ENCODE results near the gene PPP2R5C. TPM values are rescaled to one million over a fixed set of nuclear protein-coding genes. Genes with fewer than 3 reads are reported as not detected.

The PPP2R5C gene
- total RNA-seq, 1 donor from 2014 or later: 227 TPM

DNA sequence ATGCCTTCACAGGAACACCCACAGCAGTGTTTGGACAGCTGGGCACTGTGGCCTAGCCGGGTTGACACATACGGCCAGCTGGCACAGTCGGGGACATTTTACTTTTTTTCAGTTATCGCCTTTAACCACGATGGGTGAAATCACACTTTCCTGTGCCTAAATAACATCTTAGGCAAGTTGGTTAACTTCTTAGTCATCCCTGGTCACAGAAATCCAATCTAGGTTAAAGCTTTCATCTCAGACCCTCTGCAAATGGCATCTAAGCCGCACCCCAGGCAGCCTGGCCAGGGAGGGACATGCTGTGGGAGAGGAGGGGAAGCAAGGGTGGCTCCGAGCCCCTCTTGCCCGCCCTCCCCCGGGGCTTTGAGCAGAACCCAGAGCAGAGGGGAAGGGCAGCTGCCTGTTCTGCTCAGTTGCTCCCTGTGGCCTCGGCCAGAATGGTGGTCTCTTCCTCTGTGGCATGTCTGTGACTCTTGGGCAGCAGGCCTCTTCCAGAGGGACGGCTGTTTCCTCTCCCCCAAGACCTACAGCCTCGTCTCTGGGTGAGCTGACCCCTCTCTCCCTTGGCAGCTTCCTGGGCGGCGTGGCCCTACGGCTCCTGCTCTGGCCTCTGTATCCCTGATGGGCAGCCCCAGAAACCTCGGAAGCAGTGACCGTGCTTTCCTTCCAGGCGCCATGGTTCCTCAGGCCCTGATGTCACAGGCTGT, 117.5 kb downstream of the PPP2R5C start:
- Mint-ChIP-seq H3K4me1 (peaks cover 63% of the 10 kb centered on the region), H3K9me3 (no peaks in the 10 kb centered on the region), H3K27me3 (no peaks in the 10 kb centered on the region), H3K4me3 (peak overlapping the region; percentile 38), H3K27ac (peak overlapping the region; percentile 76), H3K36me3 (ENCODE audit: low read depth) (peaks cover 45% of the 10 kb centered on the region)
- TF ChIP-seq CTCF (IDR thresholded peaks at IDR 0.05): no peak
- ChIA-PET CTCF (interaction anchor here (0.7 kb wide), 1 partner anchor 108 kb away, joined by 5 read pairs; no protein-coding TSS in a partner anchor), POLR2A (interaction anchor here (0.7 to 1.1 kb wide), 4 partner anchors 29 to 69 kb away, joined by 3 to 5 read pairs (median 3); no protein-coding TSS in a partner anchor)
- DNase-seq (no peak), ATAC-seq (ENCODE audit: low read depth) (no peak)
- intact Hi-C loops (cut with micrococcal nuclease): loop anchor here (5.0 to 10.0 kb wide), 2 partner anchors 157 to 174 kb away; no protein-coding TSS in a partner anchor

DNA sequence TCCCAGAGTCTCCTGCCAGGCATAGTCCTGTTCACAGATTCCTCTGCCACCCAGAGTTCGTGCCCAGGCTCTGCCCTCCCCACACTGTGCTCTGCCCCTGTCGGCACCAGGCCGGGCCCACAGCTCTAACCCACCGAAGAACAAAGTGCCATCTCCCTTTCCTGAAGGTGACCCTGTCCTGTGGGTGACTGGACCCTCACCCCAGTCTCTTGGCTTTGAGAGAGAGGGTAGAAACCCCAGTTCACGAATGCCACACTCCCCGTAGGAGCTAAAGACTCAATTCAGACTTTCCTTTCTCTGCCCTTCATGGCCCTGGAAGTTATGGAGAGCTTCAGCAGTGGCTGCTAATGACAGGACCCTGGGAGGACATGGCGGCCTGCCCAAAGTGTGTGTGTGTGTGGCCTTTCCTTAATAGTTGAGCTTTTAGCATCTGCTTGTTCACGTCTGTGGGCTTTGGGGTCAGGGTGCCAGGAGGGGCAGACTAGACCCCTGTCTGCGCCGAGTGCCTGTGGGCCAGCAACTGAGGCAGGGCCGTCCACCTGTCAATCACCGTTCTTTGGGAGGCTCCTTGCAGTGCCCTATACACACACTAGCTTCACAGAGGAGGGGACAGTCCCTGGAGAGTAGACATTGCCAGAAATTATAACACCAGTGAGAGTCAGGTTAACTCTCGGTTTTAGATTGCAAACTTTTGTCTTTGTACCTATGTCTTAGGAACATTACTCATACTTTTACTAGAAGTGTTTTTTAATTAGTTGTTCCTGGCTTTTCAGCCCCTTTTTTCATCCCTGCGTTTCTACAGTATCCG, 118.2 kb downstream of the PPP2R5C start:
- no peak for DNase-seq
- no peaks in the 10 kb centered on the region for H3K9me3 Mint-ChIP-seq
- no peaks in the 10 kb centered on the region for H3K27me3 Mint-ChIP-seq
- intact Hi-C loops (cut with micrococcal nuclease): loop anchor here (5.0 to 10.0 kb wide), 2 partner anchors 157 to 175 kb away; no protein-coding TSS in a partner anchor
- ChIA-PET POLR2A (interaction anchor here (0.7 to 1.1 kb wide), 3 partner anchors 35 to 68 kb away, joined by 3 to 5 read pairs (median 3); no protein-coding TSS in a partner anchor), CTCF (interaction anchor here (0.8 to 1.4 kb wide), 2 partner anchors 35 to 109 kb away, joined by 4 read pairs; no protein-coding TSS in a partner anchor)
- ATAC-seq (ENCODE audit: low read depth): no peak
- no peak overlapping the region for H3K4me3 Mint-ChIP-seq
- TF ChIP-seq CTCF (IDR thresholded peaks at IDR 0.05): no peak
- H3K4me1 Mint-ChIP-seq: peaks cover 56% of the 10 kb centered on the region
- H3K27ac Mint-ChIP-seq: peak overlapping the region; percentile 76
- peaks cover 52% of the 10 kb centered on the region for H3K36me3 Mint-ChIP-seq (ENCODE audit: low read depth)

DNA sequence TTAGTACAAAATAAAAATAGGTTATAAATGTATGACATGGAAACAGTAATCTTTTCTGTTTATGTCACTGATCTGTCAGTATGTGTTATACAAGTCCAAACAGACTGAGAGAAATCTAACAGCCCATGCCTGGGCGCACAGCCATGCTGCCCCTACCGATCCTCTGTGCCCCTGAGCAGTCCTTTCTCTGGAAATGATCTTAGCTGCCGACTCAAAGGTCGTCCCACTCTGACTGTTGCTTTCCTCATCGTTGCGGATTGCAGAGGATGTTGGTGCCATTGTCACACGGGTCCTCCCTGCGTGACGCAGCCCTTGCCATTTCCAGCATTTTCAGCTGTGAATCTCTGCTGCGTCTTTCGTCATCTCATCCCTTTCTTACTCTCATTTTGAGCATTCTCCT, 119.9 kb downstream of the PPP2R5C start:
- ATAC-seq (ENCODE audit: low read depth) (no peak), DNase-seq (no peak)
- Mint-ChIP-seq H3K27me3 (no peaks in the 10 kb centered on the region), H3K9me3 (no peaks in the 10 kb centered on the region), H3K27ac (peak overlapping the region; percentile 20), H3K36me3 (ENCODE audit: low read depth) (peaks cover 62% of the 10 kb centered on the region), H3K4me3 (no peak overlapping the region), H3K4me1 (peaks cover 39% of the 10 kb centered on the region)
- no peak for TF ChIP-seq CTCF (IDR thresholded peaks at IDR 0.05)
- intact Hi-C loops (cut with micrococcal nuclease): no loop called here
- CTCF ChIA-PET: no interaction called here
- POLR2A ChIA-PET: no interaction called here

GRCh38 chr14:101882141-101882935, 120.8 kb downstream of the PPP2R5C start:
- no peak overlapping the region for H3K4me3 Mint-ChIP-seq
- no peak for DNase-seq
- H3K36me3 Mint-ChIP-seq (ENCODE audit: low read depth): peaks cover 71% of the 10 kb centered on the region
- no peak for ATAC-seq (ENCODE audit: low read depth)
- no peaks in the 10 kb centered on the region for H3K27me3 Mint-ChIP-seq
- ChIA-PET CTCF (no interaction called here), POLR2A (no interaction called here)
- no peaks in the 10 kb centered on the region for H3K9me3 Mint-ChIP-seq
- no peak for TF ChIP-seq CTCF (IDR thresholded peaks at IDR 0.05)
- no peak overlapping the region for H3K27ac Mint-ChIP-seq
- intact Hi-C loops (cut with micrococcal nuclease): no loop called here
- peaks cover 30% of the 10 kb centered on the region for H3K4me1 Mint-ChIP-seq

Data from activated B cell treated with CpG ODN at 0.5 μM for 24 hours (primary cell).